SW 1271 (cell line): Measurements from ENCODE around the gene JMJD7.

Experiments used
- DNase-seq, 2 experiments: peaks; one replicate each; lab custom pipeline; 2025; lab: John Stamatoyannopoulos, UW

Gene JMJD7

GRCh38 chr15:41866263-41866703 is 38.4 kb downstream of the JMJD7 start:
- no peak for DNase-seq

- no peak for DNase-seq
These were observed 39.1 kb downstream of the JMJD7 start for GRCh38 chr15:41866872-41867579.

DNA sequence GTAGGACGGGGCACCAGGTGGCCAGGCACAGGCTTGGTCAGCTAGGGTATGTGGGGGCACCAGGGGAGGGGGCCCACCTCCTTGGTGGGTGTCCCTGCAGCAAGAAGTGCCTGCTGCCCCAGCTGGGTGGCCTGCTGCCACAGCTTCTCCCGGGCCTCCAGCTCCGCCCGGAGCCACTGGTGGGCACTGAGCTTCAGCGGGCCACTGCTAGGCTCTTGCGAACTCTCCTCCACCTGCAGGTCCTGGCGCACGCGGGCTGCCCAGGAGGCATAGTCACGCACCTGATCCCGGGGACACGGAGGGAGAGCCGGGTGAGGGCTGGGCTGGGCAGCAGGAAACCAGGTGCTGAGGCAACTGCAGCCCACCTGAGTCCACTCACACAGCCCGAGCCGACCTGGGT is 40.4 kb downstream of the JMJD7 start:
- no peak for DNase-seq

DNA sequence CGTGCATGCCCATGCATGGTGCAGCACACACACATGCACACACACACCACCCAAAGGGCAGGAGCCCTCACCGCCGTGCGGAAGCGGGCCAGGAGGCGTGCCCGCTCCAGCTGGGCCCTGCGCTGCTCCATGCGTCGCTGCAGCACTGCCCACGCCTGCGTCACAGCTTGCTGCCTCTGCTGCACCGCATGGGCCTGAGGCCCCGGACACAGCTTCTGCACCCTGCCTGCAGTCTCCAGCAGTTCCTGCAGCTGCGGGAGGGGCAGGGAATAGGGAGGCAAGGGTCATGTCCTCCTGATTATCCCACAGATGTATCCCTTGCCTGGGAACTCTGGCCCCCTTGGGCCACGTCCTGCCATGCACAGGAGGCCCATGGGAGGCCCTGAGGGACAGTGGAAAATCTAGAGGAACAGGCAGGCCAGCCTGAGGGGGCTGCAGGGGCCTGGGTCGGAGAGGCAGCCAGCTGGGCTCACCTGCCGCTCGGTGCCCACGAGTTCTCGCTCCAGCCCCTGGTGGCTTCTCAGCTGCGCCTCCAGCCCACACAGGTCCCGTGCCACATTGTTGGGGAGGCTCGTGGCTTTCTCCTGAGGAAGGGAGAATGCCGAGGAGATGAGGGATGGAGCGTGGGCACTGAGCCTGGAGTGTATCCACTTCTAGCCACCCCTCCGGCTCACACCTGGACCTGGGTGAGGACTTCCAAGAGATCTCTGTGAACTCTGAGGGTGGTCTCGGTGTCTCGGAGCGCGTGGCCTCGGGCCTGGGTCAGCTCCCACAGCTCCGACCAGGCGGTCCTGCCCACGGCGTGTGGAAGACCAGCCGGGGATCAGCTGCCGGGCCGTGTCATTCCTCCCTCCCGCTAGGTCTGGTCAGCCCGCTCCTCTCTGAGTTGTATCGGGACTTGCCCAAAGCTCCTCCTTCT is 42.1 kb downstream of the JMJD7 start:
- DNase-seq = no peak

DNA sequence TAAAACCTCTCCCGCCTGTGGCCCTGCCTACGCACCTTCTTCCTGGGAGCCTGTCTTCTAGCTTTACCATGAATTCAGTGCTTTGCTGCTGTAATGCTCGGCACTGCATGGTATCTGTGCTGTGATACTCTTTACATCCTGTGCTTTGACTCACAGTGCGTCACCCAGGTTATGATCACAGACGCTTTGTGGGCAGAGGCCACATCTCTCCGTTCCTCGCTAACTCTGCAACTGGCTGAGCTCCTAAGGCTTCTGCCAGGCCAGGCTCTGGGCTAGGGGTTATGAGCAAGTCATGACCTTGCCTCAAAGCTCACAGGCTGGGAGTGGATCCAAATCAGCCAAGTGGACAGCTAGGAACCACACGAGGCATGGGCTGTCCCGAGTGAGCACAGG is 42.8 kb downstream of the JMJD7 start:
- no peak for DNase-seq

GRCh38 chr15:41871175-41871905 is 43.4 kb downstream of the JMJD7 start:
- DNase-seq = no peak

DNA sequence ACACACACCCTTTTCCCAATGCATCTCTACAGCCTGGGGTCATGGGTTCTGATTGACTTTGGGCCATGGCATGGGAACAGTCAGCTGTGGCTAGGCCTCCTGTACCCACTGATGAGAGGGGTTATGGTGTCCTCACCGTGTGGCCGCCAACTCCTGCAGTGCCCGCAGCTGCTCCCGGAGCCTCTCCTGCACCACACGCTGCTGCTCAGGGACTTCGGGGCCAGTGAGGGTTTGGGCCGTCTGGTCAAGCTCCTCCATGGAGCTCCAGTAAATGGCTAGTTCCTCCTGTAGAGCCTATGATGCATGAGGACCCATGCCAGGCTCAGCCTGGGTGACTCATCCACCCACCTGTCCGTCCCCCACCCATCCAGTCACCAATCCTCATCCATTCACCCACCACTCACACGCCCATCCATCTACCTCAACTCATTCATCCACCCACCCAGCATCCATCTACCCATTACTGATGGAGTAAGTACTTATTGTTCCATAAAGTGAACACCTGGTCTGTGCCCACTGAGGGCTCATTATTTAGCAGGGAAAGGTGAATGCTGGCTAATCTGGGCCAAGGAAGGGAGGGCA is 44.4 kb downstream of the JMJD7 start:
- DNase-seq = no peak

GRCh38 chr15:41873711-41874110 is 45.8 kb downstream of the JMJD7 start:
- no peak for DNase-seq

- no peak for DNase-seq
These were observed 46.8 kb downstream of the JMJD7 start for GRCh38 chr15:41874736-41875135.

DNA sequence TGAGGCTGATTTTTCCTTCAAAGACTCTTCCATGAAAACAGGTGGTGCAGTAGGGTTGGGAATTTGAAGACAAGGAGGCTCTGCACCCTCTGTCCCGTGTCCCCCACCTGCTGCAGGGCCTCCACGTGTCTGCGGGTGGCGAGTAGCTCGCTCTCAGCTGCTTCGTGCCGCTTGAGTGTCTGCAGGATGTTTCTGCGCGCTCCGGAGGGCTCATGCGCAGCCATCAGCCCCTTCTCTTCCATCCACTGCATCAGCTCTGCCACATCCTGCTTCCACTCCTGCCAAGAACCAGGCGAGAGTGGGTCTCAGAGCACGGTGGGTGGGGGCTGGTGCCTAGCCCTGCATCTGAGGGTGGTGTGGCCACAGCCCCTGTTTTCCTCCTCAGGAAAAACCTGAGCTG is 48.1 kb downstream of the JMJD7 start:
- DNase-seq = no peak

GRCh38 chr15:41876689-41877088 is 48.8 kb downstream of the JMJD7 start:
- DNase-seq = no peak

GRCh38 chr15:41877631-41878354 is 49.9 kb downstream of the JMJD7 start:
- DNase-seq = no peak

DNA sequence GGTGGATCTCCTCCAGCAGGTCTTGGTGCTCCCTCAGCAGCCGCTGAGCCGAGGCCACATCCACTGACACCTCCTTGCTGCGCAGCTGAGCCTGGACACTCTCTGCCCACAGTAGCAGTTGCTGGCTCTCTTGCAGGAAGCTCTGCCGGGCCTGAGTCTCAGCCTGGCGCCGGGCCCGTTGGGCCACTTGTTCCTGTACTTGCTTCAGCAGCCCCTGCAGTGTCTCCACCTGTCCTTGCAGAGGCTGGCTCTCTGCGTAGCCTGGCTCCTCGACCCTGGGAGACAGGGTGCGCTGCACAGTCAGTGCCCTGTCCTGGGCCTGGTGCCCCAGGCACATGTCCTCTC is 50.4 kb downstream of the JMJD7 start:
- no peak for DNase-seq

- no peak for DNase-seq
These were observed 51.5 kb downstream of the JMJD7 start for GRCh38 chr15:41879321-41879845.

DNA sequence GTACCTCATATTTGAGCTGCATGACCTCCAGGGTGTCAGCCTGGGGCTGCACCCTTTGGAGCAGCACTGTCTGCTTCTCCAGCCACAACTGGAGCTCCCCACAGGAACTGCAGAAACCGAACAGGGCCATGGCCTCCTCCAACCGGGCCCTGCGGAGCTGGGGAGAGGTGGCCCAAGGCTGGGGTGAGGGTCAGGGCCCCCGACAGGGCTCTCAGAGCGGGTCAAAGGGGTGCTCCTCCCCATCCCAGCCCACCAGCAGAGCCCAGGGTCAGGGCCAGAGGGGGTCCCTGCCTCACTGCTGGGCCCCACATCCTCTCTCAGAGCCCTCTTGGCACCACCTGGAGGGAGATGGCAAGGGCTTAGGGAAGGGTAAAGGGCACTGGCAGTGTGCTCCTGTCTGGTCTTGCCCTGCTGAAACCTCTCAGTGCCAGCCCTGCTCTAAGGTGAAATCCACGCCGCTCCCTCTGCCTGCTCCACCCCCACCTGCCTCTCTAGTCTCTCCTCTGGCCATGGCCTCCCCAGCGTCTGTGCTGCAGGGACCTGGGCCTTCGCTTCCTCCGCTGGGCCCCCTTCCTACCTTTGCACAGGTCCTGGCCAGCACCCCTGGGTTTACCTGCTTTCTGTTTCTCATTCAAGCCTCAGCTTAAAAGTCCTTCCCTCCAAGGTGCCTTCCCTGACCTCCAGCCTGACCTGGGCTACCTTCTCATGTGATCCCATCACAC is 52.4 kb downstream of the JMJD7 start:
- no peak for DNase-seq

- DNase-seq = no peak
These were observed 53.2 kb downstream of the JMJD7 start for GRCh38 chr15:41881086-41881485.

GRCh38 chr15:41881550-41881919 is 53.6 kb downstream of the JMJD7 start:
- DNase-seq = no peak

DNA sequence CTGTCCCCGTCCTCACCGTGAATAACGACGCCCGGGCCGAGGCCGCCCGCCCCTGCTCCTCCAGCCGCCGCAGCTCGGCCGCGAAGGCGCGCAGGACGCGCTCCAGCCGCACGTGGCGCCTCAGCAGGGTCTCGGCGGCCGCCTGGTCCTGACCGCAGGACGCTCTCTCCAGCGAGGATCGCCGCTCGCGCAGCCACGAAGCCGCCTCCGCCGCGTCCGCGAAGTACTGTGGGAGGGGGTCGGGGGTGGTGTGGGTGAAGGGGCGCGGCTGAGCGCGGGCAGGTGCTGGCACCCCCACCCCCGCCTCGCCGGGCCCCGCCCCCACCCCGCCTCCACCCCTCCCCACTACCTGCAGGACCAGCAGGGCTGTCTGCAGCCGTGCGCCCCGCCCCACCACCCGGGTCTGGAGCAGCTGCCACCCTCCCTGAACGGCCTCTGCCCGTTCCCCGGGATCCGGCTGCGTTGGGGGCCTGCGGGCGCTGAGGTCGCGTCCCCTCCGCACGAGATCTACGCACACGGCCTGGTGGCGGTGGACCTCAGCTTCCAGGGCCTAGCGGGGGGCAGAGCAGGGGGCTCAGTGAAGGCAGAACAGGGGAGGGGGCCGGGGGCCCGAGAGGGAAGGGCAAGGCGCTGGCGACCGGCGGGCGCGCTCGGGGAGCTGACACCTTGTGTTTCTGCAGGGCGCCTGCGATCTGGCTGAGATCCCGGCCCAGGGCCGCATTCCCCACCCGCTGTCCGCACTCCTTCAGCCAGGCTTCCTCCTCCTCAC is 54.2 kb downstream of the JMJD7 start:
- DNase-seq = no peak

GRCh38 chr15:41882689-41883483 is 55.0 kb downstream of the JMJD7 start:
- no peak for DNase-seq
